ENCODE measurements around the gene AKAP5. TPM values are rescaled to one million over a fixed set of nuclear protein-coding genes. Genes with fewer than 3 reads are reported as not detected.
A peak's percentile ranks its signal among the peaks of the same experiment; 100 is the strongest.

Gene AKAP5
- total RNA-seq, 6 experiments from 2014 or later = 0.94 to 1.3 (median 1.2) TPM

GRCh38 chr14:64444140-64444539 is 21.2 kb upstream of the AKAP5 start:
- no peaks in the 10 kb centered on the region for H3K9me3 Mint-ChIP-seq
- no peak overlapping the region for H3K4me3 Mint-ChIP-seq
- DNase-seq = no peak
- peaks cover 31% of the 10 kb centered on the region for H3K4me1 Mint-ChIP-seq (ENCODE audit: low read depth)
- H3K27ac Mint-ChIP-seq = no peak overlapping the region
- no peak for TF ChIP-seq CTCF (IDR thresholded peaks at IDR 0.05)
- peaks cover 34% of the 10 kb centered on the region for H3K36me3 Mint-ChIP-seq (ENCODE audit: low read depth)
- no peaks in the 10 kb centered on the region for H3K27me3 Mint-ChIP-seq (ENCODE audit: insufficient read depth)

- H3K9me3 Mint-ChIP-seq = no peaks in the 10 kb centered on the region
- H3K36me3 Mint-ChIP-seq (ENCODE audit: low read depth) = peaks cover 30% of the 10 kb centered on the region
- peaks cover 23% of the 10 kb centered on the region for H3K4me1 Mint-ChIP-seq (ENCODE audit: low read depth)
- peak overlapping the region; percentile 69 for H3K27ac Mint-ChIP-seq
- DNase-seq = no peak
- no peak overlapping the region for H3K4me3 Mint-ChIP-seq
- no peaks in the 10 kb centered on the region for H3K27me3 Mint-ChIP-seq (ENCODE audit: insufficient read depth)
- no peak for TF ChIP-seq CTCF (IDR thresholded peaks at IDR 0.05)
Observed at GRCh38 chr14:64444984-64445845, 20.1 kb upstream of the AKAP5 start.

- no peak for TF ChIP-seq CTCF (IDR thresholded peaks at IDR 0.05)
- Mint-ChIP-seq H3K36me3 (ENCODE audit: low read depth) (peaks cover 18% of the 10 kb centered on the region), H3K27ac (no peak overlapping the region)
Observed at GRCh38 chr14:64447876-64448670, 17.2 kb upstream of the AKAP5 start.

GRCh38 chr14:64450255-64450654 is 15.0 kb upstream of the AKAP5 start:
- Mint-ChIP-seq H3K4me3 (no peak overlapping the region), H3K4me1 (ENCODE audit: low read depth) (peaks cover 6% of the 10 kb centered on the region), H3K27ac (no peak overlapping the region), H3K9me3 (no peaks in the 10 kb centered on the region), H3K27me3 (ENCODE audit: insufficient read depth) (no peaks in the 10 kb centered on the region), H3K36me3 (ENCODE audit: low read depth) (peaks cover 12% of the 10 kb centered on the region)
- no peak for TF ChIP-seq CTCF (IDR thresholded peaks at IDR 0.05)
- DNase-seq = no peak

More at GRCh38 chr14:64447876-64448670, 17.2 kb upstream of the AKAP5 start:
- Mint-ChIP-seq H3K4me1 (ENCODE audit: low read depth) (peaks cover 18% of the 10 kb centered on the region), H3K27me3 (ENCODE audit: insufficient read depth) (no peaks in the 10 kb centered on the region), H3K9me3 (no peaks in the 10 kb centered on the region), H3K4me3 (no peak overlapping the region)
- no peak for DNase-seq

GRCh38 chr14:64454671-64455070 is 10.6 kb upstream of the AKAP5 start:
- H3K4me1 Mint-ChIP-seq (ENCODE audit: low read depth) = no peaks in the 10 kb centered on the region
- no peaks in the 10 kb centered on the region for H3K27me3 Mint-ChIP-seq (ENCODE audit: insufficient read depth)
- DNase-seq = no peak
- no peak overlapping the region for H3K4me3 Mint-ChIP-seq
- peaks cover 17% of the 10 kb centered on the region for H3K36me3 Mint-ChIP-seq (ENCODE audit: low read depth)
- no peak overlapping the region for H3K27ac Mint-ChIP-seq
- no peak for TF ChIP-seq CTCF (IDR thresholded peaks at IDR 0.05)
- no peaks in the 10 kb centered on the region for H3K9me3 Mint-ChIP-seq

Data from HFFc6 (cell line).